Spleen (tissue), 7 donors: ENCODE data around the gene UNC50.

Source experiments
- POLR2A ChIP-seq, 3 donors: fragments of 450-650 bp; IDR thresholded peaks; one replicate each; pipeline ENCODE4 v1.5.1; 2017; ENCODE audit warnings: antibody characterized with exemption in 3 of 3, mild to moderate bottlenecking in 1 of 3
- POLR2AphosphoS5 ChIP-seq, 3 donors: sonication (generic); formaldehyde crosslinking; IDR thresholded peaks; one replicate each; pipeline ENCODE4 v1.5.1; 2017; ENCODE audit warnings: antibody characterized with exemption in 3 of 3
- TF ChIP-seq, protein P1 (sequence below), 11 experiments: fragments of 200-600 bp in 7 of 11; fragments of 450-650 bp in 4 of 11; sonication (generic) in 4 of 11; IDR thresholded peaks in 8 of 11; conservative IDR thresholded peaks in 3 of 11; 1 replicate in 7 of 11; 2 replicates in 4 of 11; pipeline versions ENCODE4 v1.4.0 to v1.8.0; 2016 to 2021; ENCODE audit warnings: antibody characterized with exemption in 11 of 11, inconsistent platforms in 4 of 11, mild to moderate bottlenecking in 1 of 11
- donor health status: DM: no; HTN: no; CAD: no; lungs with moderate emphysema.
- donor health status: DM: no; HTN: no; CAD: no.
- donor health status: DM: no; HTN: no; CAD: no.

GRCh38 chr2:98649992-98650375 is 41.6 kb downstream of the UNC50 start:
- TF ChIP-seq, protein P1, sequence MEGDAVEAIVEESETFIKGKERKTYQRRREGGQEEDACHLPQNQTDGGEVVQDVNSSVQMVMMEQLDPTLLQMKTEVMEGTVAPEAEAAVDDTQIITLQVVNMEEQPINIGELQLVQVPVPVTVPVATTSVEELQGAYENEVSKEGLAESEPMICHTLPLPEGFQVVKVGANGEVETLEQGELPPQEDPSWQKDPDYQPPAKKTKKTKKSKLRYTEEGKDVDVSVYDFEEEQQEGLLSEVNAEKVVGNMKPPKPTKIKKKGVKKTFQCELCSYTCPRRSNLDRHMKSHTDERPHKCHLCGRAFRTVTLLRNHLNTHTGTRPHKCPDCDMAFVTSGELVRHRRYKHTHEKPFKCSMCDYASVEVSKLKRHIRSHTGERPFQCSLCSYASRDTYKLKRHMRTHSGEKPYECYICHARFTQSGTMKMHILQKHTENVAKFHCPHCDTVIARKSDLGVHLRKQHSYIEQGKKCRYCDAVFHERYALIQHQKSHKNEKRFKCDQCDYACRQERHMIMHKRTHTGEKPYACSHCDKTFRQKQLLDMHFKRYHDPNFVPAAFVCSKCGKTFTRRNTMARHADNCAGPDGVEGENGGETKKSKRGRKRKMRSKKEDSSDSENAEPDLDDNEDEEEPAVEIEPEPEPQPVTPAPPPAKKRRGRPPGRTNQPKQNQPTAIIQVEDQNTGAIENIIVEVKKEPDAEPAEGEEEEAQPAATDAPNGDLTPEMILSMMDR (IDR thresholded peaks at IDR 0.05 in 8 of 11, conservative IDR thresholded peaks at IDR 0.05 in 3 of 11) = no peak
- TF ChIP-seq POLR2A (IDR thresholded peaks at IDR 0.05) (no peak), POLR2AphosphoS5 (IDR thresholded peaks at IDR 0.05) (no peak)
